SK-N-MC (cell line): ENCODE measurements around the gene SLC25A39.
"Not testable (repeated sequence)": the region's sequence is repeated elsewhere in the genome, so short reads cannot be mapped to it uniquely, and the experiment has no call there.

Experiments
- EZH2 ChIP-seq: fragments of 200-600 bp; sonication (generic); IDR thresholded peaks from one replicate; pipeline ENCODE4 v1.6.1; 2017; ENCODE audit warnings: antibody characterized with exemption
- FOXP2 ChIP-seq: optimal IDR thresholded peaks from 2 replicates; pipeline ENCODE3; 2011; ENCODE audit warnings: mild to moderate bottlenecking, moderate library complexity; ENCODE audit not compliant: insufficient read depth; ENCODE audit errors: extremely low read length, control extremely low read depth
- POLR2AphosphoS5 ChIP-seq: IDR thresholded peaks from 2 replicates; pipeline ENCODE4 v1.6.1; 2012; ENCODE audit warnings: mild to moderate bottlenecking, low read depth, low read length, borderline replicate concordance

DNA sequence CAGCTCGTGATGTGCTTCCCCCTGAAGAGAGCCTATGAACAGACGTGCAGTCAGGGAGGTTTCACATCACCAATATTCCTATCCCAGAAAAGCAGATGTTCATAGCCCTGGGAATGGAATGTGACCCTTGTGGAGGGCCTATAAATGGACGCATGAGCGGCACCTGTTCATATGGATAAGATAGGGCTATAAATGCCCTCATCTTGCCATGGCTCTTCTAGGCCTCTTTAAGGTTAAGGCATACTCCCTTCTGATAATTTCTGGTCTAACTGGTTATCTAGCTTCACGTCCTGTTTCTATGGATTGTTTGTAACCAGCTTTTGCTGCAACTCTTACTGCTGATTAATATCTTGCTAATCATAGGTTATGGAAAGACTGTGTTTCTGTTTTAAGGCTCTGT is 15.9 kb upstream of the SLC25A39 start:
- TF ChIP-seq EZH2, POLR2AphosphoS5, FOXP2: not testable (repeated sequence)
